ENCODE measurements around the gene HOXC9. TPM values are rescaled to one million over a fixed set of nuclear protein-coding genes. Genes with fewer than 3 reads are reported as not detected.

The HOXC9 gene
- total RNA-seq, 1 donor from 2014 or later: not detected

DNA sequence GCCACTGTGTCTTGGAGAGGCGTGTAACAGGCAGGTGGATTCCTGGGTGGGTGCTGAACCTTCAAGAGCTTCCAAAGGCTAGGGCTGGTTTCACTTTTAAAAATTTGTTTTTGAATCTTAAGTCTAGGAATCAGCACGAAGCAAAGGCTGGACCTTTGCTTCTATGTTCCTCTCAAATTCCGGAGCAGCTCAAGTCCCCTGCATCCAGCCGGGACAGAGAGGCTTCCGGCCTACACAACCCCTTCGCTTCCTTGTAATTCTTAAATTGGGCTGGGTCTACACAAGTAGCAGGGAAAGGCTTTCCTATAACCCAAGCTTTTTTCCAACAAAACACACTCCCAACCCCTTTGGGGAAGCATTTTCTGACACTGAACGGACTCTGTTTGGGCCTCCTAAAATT is 37.0 kb upstream of the HOXC9 start:
- FAIRE-seq (no peak), DNase-seq (ENCODE audit: low spot score in 2 of 2) (no peak)

DNA sequence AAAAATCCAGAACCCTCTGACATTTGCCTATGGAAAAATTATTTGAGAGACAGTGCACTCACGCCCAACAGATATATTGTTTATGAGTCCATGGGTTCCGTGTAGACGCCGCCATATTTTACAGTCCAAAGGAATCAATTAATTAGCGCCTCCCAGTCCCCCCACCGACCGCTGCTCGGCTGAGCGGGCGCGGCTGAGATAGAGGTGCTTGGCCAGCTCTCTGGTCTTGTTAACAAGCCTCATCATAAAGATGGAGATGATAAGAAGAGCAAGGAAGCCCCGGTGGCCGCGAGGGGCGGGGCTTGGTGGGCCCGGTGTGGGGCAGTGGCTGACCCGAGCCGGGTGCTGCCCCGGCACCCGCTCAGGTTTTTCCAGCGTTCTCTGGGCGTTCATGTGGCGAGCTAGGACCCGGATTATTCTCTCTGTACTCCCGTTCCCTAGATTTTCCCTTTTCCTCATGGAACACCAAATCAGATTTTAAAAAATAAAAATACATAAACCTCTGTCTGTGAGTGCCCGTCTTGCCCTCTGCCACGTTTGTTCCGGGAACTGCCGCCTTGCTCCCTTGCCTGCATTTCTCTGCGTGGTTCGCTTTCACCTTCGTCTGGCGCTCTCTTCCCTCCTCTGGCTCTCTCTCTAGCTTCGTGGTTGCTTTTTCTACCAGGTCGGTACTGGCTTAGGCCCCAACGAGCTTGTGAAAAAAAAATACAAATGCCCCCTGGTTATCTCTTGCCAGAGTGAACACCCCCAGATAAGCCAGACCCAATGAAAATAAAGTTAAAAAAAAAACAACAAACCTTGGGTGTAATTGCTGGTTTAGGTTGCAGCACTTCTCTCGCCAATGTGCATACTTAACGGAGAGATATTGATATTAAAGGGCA is 36.3 kb upstream of the HOXC9 start:
- no peak for FAIRE-seq
- DNase-seq (ENCODE audit: low spot score in 2 of 2): no peak

DNA sequence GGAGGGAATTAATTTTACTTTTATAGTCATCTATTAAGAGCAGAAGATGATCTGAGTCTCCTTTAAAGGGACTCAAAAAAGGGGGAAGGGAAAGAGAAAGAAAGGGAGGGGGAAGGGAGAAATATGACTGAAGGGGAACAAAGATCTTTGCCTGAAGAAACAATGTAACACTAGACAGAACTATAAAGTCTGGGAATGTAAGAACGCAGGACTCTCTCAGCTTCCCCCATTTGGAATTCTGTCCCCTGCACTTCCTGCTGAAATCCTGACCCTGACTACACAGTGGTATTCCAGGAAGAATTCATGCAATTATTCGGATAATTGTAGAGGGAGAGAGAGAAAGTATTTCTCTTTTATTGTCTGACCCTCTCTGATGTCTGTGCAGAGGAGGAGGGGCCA is 35.6 kb upstream of the HOXC9 start:
- DNase-seq (ENCODE audit: low spot score in 2 of 2) (no peak), FAIRE-seq (no peak)

GRCh38 chr12:53965281-53966084 is 34.5 kb upstream of the HOXC9 start:
- no peak for DNase-seq (ENCODE audit: low spot score in 2 of 2)
- FAIRE-seq: no peak

DNA sequence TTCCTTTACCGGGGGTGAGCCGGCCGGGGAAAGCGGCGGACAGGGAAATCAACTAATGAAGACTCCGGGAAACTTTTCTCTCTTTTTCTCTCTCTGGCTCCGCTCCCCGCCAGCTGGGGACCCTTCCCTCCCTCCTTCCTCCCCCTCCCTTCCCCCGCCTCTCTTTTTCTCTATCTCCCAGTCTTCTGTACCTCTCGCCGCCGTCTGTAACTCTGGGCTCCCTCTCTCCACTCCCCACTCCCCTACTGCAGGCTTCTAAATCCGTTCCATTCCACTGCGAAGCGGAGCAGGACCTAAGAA is 33.9 kb upstream of the HOXC9 start:
- FAIRE-seq (no peak), DNase-seq (ENCODE audit: low spot score in 2 of 2) (no peak)

GRCh38 chr12:53966385-53967133 is 33.4 kb upstream of the HOXC9 start:
- no peak for DNase-seq (ENCODE audit: low spot score in 2 of 2)
- no peak for FAIRE-seq

DNA sequence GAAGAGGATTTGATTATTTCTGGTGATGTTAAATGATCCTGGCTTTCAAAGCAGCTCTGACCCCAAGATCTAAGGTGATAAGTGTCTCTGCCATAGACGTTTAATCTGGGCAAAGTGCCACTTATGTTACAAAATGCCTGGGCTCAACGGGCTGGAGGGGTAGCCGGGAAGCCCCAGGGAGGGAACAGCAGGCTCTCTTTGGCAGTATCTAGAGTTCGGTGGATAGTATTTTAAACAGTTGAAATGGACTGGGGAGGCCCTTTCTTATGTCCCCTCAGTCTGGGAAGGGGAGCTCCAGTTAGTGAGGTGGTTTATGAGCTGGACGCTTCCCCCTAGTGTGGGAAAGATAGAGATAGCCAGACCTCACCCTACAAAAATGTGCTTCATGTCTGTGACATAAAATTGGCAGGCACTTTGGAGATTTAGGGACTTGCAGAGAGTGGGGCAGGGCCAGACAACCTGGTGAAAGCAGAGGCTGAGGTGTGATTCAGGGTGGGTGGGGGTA is 32.5 kb upstream of the HOXC9 start:
- no peak for DNase-seq (ENCODE audit: low spot score in 2 of 2)
- FAIRE-seq: no peak

GRCh38 chr12:53968214-53969127 is 31.5 kb upstream of the HOXC9 start:
- FAIRE-seq: no peak
- no peak for DNase-seq (ENCODE audit: low spot score in 2 of 2)

DNA sequence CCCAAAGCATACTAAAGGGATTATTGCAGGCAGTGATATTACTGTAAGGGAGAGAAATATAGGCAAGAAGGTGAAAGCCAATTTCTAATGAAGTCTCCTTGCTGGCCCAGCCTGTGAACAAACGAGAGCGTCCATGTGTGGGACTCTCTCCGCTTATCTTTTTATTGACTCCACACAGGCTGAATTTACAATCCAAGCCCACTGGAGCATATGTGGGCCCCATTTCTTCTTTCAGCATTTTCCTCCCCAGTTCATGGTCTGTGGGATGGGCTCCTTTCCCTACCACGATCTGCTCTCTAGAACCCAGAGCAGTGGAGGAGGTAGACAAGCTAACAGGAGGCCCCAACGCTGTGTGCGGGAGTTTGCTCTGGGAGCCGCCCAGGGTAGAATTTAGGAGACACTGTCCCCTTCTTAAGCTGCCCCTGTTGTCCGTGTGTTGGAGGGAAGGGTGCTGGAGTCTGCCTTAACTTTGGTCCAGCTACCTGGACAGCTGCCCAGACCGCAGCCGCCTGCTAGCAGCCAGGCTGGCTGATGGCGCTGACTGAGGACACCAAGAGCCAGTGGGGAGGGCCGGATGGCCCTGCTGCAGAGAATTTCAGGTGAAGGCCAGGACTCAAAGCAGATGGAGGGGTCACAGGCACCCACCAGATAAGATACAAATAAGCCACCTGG is 30.2 kb upstream of the HOXC9 start:
- DNase-seq (ENCODE audit: low spot score in 2 of 2): no peak
- no peak for FAIRE-seq

- no peak for DNase-seq (ENCODE audit: low spot score in 2 of 2)
- no peak for FAIRE-seq
Measured at GRCh38 chr12:53970451-53970850, 29.5 kb upstream of the HOXC9 start.

GRCh38 chr12:53971129-53971528 is 28.8 kb upstream of the HOXC9 start:
- FAIRE-seq (no peak), DNase-seq (ENCODE audit: low spot score in 2 of 2) (no peak)

GRCh38 chr12:53971686-53972085 is 28.3 kb upstream of the HOXC9 start:
- FAIRE-seq (no peak), DNase-seq (ENCODE audit: low spot score in 2 of 2) (no peak)

GRCh38 chr12:53972152-53972702 is 27.7 kb upstream of the HOXC9 start:
- no peak for FAIRE-seq
- DNase-seq (ENCODE audit: low spot score in 2 of 2): no peak

DNA sequence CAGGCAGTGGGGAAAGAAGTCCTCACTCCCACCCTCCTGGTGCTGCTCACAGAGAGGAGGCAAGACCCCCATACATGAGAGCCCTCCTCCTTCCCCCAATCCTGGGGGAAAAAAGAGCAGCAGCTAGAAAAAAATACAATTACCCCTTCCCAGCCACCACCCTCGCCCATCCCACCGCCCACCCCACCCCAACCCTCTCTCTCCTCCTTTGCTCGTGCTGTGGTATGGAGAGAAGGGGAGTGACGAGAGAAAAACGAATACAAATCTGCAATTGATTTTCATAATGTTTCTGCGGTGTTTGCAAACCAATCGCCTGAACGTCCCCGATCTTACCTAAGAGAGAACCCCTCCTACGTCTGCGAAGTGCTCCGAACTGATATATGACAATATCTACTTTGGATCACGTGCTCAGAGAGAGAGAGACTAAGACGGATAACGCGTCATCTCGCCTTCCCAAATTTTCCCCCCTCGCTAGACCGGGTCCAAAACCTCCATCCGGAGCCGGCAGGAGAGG is 27.2 kb upstream of the HOXC9 start, which contains the start of gene HOXC11:
Gene HOXC11 (plus strand): TSS at position 405 of the 514 bp plus-strand sequence. CDS start 116 bp downstream, outside the sequence.
- DNase-seq (ENCODE audit: low spot score in 2 of 2): no peak
- no peak for FAIRE-seq

GRCh38 chr12:53973236-53974042 is 26.5 kb upstream of the HOXC9 start:
- FAIRE-seq: no peak

DNA sequence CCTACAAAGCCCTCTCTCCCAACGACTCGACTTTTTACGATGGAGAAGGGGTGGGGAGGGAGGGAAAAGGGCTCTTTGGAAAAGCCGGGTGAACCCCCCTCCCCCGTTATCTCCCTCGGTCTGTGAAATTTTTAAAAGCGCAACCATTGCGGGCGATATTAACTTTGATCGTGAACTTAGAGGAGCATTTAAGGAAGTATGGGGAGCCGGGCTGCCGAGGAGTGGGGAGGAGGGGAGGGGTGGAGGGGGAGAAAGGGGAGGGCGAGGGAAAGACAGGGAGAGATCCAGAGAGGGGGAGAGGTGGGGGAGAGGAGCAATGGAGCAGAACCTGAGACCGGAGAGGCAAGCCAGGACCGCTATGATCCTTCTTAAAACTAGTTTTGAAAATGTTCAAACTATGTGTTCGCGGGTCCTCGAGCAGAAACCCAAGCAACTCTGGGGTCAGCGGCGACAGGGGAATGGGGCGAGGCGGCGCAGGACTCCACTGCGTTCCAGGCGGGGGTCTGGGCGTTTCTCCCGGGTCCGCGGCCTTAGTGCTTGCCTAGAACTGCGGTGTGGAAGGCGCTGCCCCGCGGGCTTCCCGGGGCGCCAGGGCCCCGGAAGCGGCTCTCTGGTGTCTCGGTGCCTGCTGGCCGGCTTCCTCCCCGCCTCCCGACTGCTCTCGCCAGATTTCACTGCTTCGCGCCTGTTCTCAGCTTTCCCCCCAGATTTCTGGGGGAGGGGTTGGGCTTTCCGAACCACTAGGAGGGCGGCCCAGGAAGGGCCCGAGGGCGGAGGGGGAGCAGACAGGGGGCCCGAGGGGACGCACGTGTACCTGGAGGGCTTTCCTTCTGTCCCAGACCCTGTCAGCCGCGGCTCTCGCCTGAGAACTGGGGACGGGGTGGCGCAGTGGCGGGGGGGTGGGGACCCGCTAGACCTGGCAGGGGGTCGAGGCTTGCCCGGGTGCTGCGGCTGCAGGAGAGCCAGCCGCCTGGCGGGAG is 25.6 kb upstream of the HOXC9 start, which contains the start of gene HOTAIR:
Gene HOTAIR (minus strand): TSS at position 871 of the 980 bp plus-strand sequence.
- DNase-seq (ENCODE audit: low spot score in 2 of 2) (no peak), FAIRE-seq (no peak)

More at GRCh38 chr12:53973236-53974042, 26.5 kb upstream of the HOXC9 start:
- no peak for DNase-seq (ENCODE audit: low spot score in 2 of 2)

Data from frontal cortex (tissue), 4 donors.